ENCODE measurements around the gene CPSF4.

Gene CPSF4

GRCh38 chr7:99485094-99485493 lies 46.4 kb downstream of the CPSF4 start:
- no peak overlapping the region for H3K27ac ChIP-seq
- no peak overlapping the region for H2AFZ ChIP-seq (ENCODE audit: low read depth)
- H3K4me1 ChIP-seq (ENCODE audit: low read depth, poor library complexity, severe bottlenecking): no peaks in the 10 kb centered on the region
- H3K9ac ChIP-seq: no peak overlapping the region
- no peaks in the 10 kb centered on the region for H3K79me2 ChIP-seq (ENCODE audit: insufficient read depth, low read depth)
- no peaks in the 10 kb centered on the region; the same call in 1 of the 2 replicates for H3K36me3 ChIP-seq (ENCODE audit: insufficient read depth)
- no peak overlapping the region for H3K4me3 ChIP-seq (IDR thresholded peaks at IDR 0.05; ENCODE audit: insufficient read depth, low read depth, low read length)
- no peaks in the 10 kb centered on the region for H3K27me3 ChIP-seq (ENCODE audit: insufficient read depth, low read depth)
- no peak for TF ChIP-seq CTCF (conservative IDR thresholded peaks at IDR 0.05; ENCODE audit: low read depth, low read length)
- H4K20me1 ChIP-seq (ENCODE audit: insufficient read depth): no peaks in the 10 kb centered on the region
- H3K4me2 ChIP-seq: no peak overlapping the region

- Histone ChIP-seq H3K27me3 (ENCODE audit: insufficient read depth, low read depth) (no peaks in the 10 kb centered on the region), H3K4me2 (no peak overlapping the region), H2AFZ (ENCODE audit: low read depth) (no peak overlapping the region), H3K9ac (no peak overlapping the region), H3K4me1 (ENCODE audit: low read depth, poor library complexity, severe bottlenecking) (no peaks in the 10 kb centered on the region), H3K79me2 (ENCODE audit: insufficient read depth, low read depth) (no peaks in the 10 kb centered on the region; the same call in 1 of the 2 replicates), H4K20me1 (ENCODE audit: insufficient read depth) (no peaks in the 10 kb centered on the region), H3K27ac (no peak overlapping the region), H3K36me3 (ENCODE audit: insufficient read depth) (peaks cover 14% of the 10 kb centered on the region; the same call in 1 of the 2 replicates), H3K4me3 (IDR thresholded peaks at IDR 0.05; ENCODE audit: insufficient read depth, low read depth, low read length) (no peak overlapping the region)
- no peak for TF ChIP-seq CTCF (conservative IDR thresholded peaks at IDR 0.05; ENCODE audit: low read depth, low read length)
These were observed 50.5 kb downstream of the CPSF4 start for GRCh38 chr7:99489235-99489634.

GRCh38 chr7:99490878-99491277 lies 52.1 kb downstream of the CPSF4 start:
- H3K36me3 ChIP-seq (ENCODE audit: insufficient read depth): peaks cover 23% of the 10 kb centered on the region; the same call in 1 of the 2 replicates
- no peak overlapping the region for H3K9ac ChIP-seq
- no peak overlapping the region for H3K4me2 ChIP-seq
- H3K27ac ChIP-seq: no peak overlapping the region
- no peak overlapping the region for H2AFZ ChIP-seq (ENCODE audit: low read depth)
- H4K20me1 ChIP-seq (ENCODE audit: insufficient read depth): no peaks in the 10 kb centered on the region
- H3K4me1 ChIP-seq (ENCODE audit: low read depth, poor library complexity, severe bottlenecking): no peaks in the 10 kb centered on the region
- TF ChIP-seq CTCF (conservative IDR thresholded peaks at IDR 0.05; ENCODE audit: low read depth, low read length): no peak
- no peaks in the 10 kb centered on the region for H3K27me3 ChIP-seq (ENCODE audit: insufficient read depth, low read depth)
- peaks cover 13% of the 10 kb centered on the region; the same call in 1 of the 2 replicates for H3K79me2 ChIP-seq (ENCODE audit: insufficient read depth, low read depth)
- no peak overlapping the region for H3K4me3 ChIP-seq (IDR thresholded peaks at IDR 0.05; ENCODE audit: insufficient read depth, low read depth, low read length)

- Histone ChIP-seq H3K4me1 (ENCODE audit: low read depth, poor library complexity, severe bottlenecking) (peaks cover 10% of the 10 kb centered on the region), H3K9ac (no peak overlapping the region), H3K27me3 (ENCODE audit: insufficient read depth, low read depth) (no peaks in the 10 kb centered on the region), H3K36me3 (ENCODE audit: insufficient read depth) (peaks cover 33% of the 10 kb centered on the region; the same call in 1 of the 2 replicates), H3K4me3 (IDR thresholded peaks at IDR 0.05; ENCODE audit: insufficient read depth, low read depth, low read length) (no peak overlapping the region), H4K20me1 (ENCODE audit: insufficient read depth) (no peaks in the 10 kb centered on the region), H3K4me2 (no peak overlapping the region), H2AFZ (ENCODE audit: low read depth) (no peak overlapping the region), H3K79me2 (ENCODE audit: insufficient read depth, low read depth) (peaks cover 40% of the 10 kb centered on the region), H3K27ac (no peak overlapping the region)
- no peak for TF ChIP-seq CTCF (conservative IDR thresholded peaks at IDR 0.05; ENCODE audit: low read depth, low read length)
These were observed 55.1 kb downstream of the CPSF4 start for GRCh38 chr7:99493823-99494222.
